DND-41 (cell line): ENCODE results near the gene MBNL3.
A peak's percentile ranks its signal among the peaks of the same experiment; 100 is the strongest.

Experiments used
- ATAC-seq: fragments of 200-7000 bp; cut with Tn5 transposase; 3 replicates; pipeline ENCODE4 v1.9.1; 2021; ENCODE audit warnings: low read depth; ENCODE audit not compliant: insufficient read depth
- DNase-seq: peaks from one replicate; pipeline ENCODE4 v3.0.0-alpha.2; 2020
- H2AFZ ChIP-seq: 2 replicates; pipeline ENCODE4 v1.6.0; 2012; ENCODE audit warnings: low read depth, low read length
- H3K27ac ChIP-seq: 2 replicates; pipeline ENCODE4 v1.5.1; 2012; ENCODE audit warnings: low read length, inconsistent platforms
- H3K27me3 ChIP-seq: fragments of 200-600 bp; sonication (generic); 2 replicates; pipeline ENCODE4 v1.6.0; 2012; ENCODE audit warnings: low read length, mild to moderate bottlenecking, inconsistent platforms; ENCODE audit not compliant: insufficient read depth, poor library complexity
- H3K36me3 ChIP-seq: 2 replicates; pipeline ENCODE4 v1.5.1; 2012; ENCODE audit warnings: low read length, inconsistent platforms; ENCODE audit not compliant: insufficient read depth
- H3K4me1 ChIP-seq: 2 replicates; pipeline ENCODE4 v1.5.1; 2012; ENCODE audit warnings: mild to moderate bottlenecking, low read length; ENCODE audit not compliant: insufficient read depth
- H3K4me2 ChIP-seq: 2 replicates; pipeline ENCODE4 v1.6.0; 2012; ENCODE audit warnings: mild to moderate bottlenecking, moderate library complexity, low read length, inconsistent platforms; ENCODE audit not compliant: insufficient read depth
- H3K4me3 ChIP-seq, 2 experiments: fragments of 200-600 bp in 1 of 2; shearing (Covaris generic) in 1 of 2; 2 replicates each; pipeline ENCODE4 v1.5.1; 2012 to 2016; ENCODE audit warnings: inconsistent platforms in 2 of 2, low read length in 2 of 2, mild to moderate bottlenecking in 2 of 2, low read depth in 1 of 2, moderate library complexity in 1 of 2
- H3K79me2 ChIP-seq: 2 replicates; pipeline ENCODE4 v1.6.0; 2012; ENCODE audit warnings: low read length, inconsistent platforms; ENCODE audit not compliant: insufficient read depth
- H3K9ac ChIP-seq: 2 replicates; pipeline ENCODE4 v1.6.0; 2012; ENCODE audit warnings: low read depth, mild to moderate bottlenecking, inconsistent platforms, low read length, moderate library complexity
- H3K9me3 ChIP-seq: 2 replicates; pipeline ENCODE4 v1.5.1; 2012; ENCODE audit warnings: low read length, moderate library complexity, mild to moderate bottlenecking, inconsistent platforms; ENCODE audit not compliant: insufficient read depth, severe bottlenecking
- H4K20me1 ChIP-seq: 2 replicates; pipeline ENCODE4 v1.6.0; 2012; ENCODE audit warnings: low read length; ENCODE audit not compliant: insufficient read depth
- EZH2 ChIP-seq: IDR thresholded peaks from 3 replicates; pipeline ENCODE4 v1.6.1; 2012; ENCODE audit warnings: borderline replicate concordance, low read depth, mild to moderate bottlenecking, moderate library complexity, low read length, inconsistent platforms; ENCODE audit not compliant: severe bottlenecking
- TF ChIP-seq, protein P1 (sequence below): IDR thresholded peaks from 2 replicates; pipeline ENCODE4 v1.5.1; 2012; ENCODE audit warnings: borderline replicate concordance, low read length, moderate library complexity, mild to moderate bottlenecking; ENCODE audit not compliant: poor library complexity, severe bottlenecking; ENCODE audit errors: extremely low read depth

The MBNL3 gene

DNA sequence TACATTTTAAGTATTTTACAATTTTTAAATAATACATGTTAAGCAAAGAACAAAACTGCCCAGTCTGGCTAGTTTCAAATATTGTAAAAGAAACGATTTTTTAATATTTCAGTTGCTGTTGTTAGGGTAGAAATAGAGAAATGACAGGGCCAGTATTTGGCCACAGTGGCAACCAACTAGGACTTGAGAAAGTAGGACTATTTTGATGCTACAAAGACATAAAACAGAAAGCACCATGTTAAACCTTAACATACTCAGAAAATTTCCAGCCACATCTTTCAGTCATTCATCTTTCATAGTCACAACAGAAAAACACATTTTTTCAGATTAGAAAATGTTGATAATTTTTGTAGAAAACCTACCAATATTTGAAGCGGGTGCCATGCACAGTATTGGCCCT is 104.5 kb downstream of the MBNL3 start:
- Histone ChIP-seq H3K27me3 (no peaks in the 10 kb centered on the region), H3K36me3 (peaks cover 44% of the 10 kb centered on the region), H3K79me2 (no peaks in the 10 kb centered on the region), H3K4me1 (no peaks in the 10 kb centered on the region), H3K4me3 (no peak overlapping the region), H3K9me3 (no peaks in the 10 kb centered on the region), H4K20me1 (no peaks in the 10 kb centered on the region), H3K27ac (no peak overlapping the region), H2AFZ (no peak overlapping the region), H3K4me2 (no peak overlapping the region), H3K9ac (no peak overlapping the region)
- no peak for TF ChIP-seq EZH2
- TF ChIP-seq, protein P1, sequence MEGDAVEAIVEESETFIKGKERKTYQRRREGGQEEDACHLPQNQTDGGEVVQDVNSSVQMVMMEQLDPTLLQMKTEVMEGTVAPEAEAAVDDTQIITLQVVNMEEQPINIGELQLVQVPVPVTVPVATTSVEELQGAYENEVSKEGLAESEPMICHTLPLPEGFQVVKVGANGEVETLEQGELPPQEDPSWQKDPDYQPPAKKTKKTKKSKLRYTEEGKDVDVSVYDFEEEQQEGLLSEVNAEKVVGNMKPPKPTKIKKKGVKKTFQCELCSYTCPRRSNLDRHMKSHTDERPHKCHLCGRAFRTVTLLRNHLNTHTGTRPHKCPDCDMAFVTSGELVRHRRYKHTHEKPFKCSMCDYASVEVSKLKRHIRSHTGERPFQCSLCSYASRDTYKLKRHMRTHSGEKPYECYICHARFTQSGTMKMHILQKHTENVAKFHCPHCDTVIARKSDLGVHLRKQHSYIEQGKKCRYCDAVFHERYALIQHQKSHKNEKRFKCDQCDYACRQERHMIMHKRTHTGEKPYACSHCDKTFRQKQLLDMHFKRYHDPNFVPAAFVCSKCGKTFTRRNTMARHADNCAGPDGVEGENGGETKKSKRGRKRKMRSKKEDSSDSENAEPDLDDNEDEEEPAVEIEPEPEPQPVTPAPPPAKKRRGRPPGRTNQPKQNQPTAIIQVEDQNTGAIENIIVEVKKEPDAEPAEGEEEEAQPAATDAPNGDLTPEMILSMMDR, result no peak
- DNase-seq (no peak), ATAC-seq (no peak)

DNA sequence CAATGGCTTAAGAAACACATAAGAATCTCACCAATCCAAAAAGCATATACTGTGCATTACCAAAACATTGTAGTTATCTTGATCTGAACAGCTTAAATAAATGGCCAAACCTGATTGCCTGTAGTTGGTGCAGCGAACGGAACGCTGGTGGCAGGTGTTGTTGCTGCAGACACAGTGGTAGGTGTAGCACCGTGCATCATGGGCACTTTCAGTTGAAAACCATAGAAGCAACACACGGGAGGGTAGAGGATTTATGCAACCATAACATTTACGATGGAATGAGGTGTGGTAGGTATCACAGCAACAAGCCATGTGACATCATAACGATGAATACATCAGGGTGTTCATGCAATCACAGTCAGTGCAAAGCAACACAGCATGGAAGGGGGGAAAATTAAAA is 106.8 kb downstream of the MBNL3 start:
- H4K20me1 ChIP-seq, result no peaks in the 10 kb centered on the region
- DNase-seq (no peak), ATAC-seq (no peak)
- H3K4me1 ChIP-seq, result no peaks in the 10 kb centered on the region
- no peak overlapping the region for H3K9ac ChIP-seq
- no peaks in the 10 kb centered on the region for H3K79me2 ChIP-seq
- no peaks in the 10 kb centered on the region for H3K9me3 ChIP-seq
- H3K36me3 ChIP-seq, result peaks cover 44% of the 10 kb centered on the region
- H3K27ac ChIP-seq, result no peak overlapping the region
- no peak overlapping the region for H3K4me2 ChIP-seq
- no peak overlapping the region for H3K4me3 ChIP-seq
- H3K27me3 ChIP-seq, result no peaks in the 10 kb centered on the region
- no peak for TF ChIP-seq EZH2
- TF ChIP-seq, protein P1, result no peak
- H2AFZ ChIP-seq, result no peak overlapping the region

DNA sequence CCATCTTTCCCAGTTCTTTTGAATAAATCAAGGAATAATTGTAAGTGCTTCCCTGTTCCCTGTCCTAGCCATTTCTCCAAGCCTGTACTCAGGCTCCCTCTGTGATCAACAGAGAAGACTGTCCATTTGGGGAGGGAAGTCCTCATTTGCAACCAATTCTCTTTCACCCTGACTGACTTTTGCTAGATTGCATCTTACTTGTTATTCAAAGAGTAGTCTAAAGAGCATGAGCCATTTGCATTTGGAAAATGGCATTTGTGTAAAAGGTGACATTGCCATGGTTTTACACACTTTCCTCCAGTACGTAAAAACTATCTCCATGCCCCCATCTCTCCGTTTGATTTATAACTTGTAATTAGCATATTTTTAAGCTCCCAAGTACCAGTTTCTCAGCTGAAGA is 110.6 kb downstream of the MBNL3 start:
- ATAC-seq, result no peak
- TF ChIP-seq, protein P1, result no peak
- TF ChIP-seq EZH2, result no peak

DNA sequence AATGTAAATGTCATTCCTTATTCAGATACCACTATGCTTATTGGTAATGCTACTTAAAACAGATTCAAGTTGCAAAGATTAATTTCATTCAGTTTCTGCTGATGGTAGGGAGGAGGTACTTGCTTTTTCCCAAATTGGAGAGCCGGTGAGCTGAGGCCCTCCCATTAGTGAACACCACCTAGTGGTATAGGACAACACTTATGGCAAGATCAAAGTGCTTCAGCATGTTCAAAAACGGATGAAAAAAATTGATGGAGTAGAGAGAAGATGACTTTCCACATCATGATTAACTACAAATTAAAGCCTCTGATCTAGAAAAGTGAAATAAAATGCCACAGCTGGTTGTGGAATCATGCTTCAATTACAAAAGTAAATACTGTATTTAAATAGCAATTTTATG is 112.9 kb downstream of the MBNL3 start:
- H3K27me3 ChIP-seq, result no peaks in the 10 kb centered on the region
- no peaks in the 10 kb centered on the region for H4K20me1 ChIP-seq
- H3K9me3 ChIP-seq, result no peaks in the 10 kb centered on the region
- H3K27ac ChIP-seq, result no peak overlapping the region
- H2AFZ ChIP-seq, result no peak overlapping the region
- no peaks in the 10 kb centered on the region for H3K4me1 ChIP-seq
- H3K79me2 ChIP-seq, result no peaks in the 10 kb centered on the region
- ATAC-seq (no peak), DNase-seq (no peak)
- TF ChIP-seq, protein P1, result peak; percentile 8
- TF ChIP-seq EZH2, result no peak
- peaks cover 7% of the 10 kb centered on the region; the same call in 1 of the 2 replicates for H3K36me3 ChIP-seq
- no peak overlapping the region for H3K4me2 ChIP-seq
- no peak overlapping the region for H3K4me3 ChIP-seq
- no peak overlapping the region for H3K9ac ChIP-seq

More for the DNA sequence above, 110.6 kb downstream of the MBNL3 start:
- H3K27ac ChIP-seq, result no peak overlapping the region
- H3K9ac ChIP-seq, result no peak overlapping the region
- H3K27me3 ChIP-seq, result no peaks in the 10 kb centered on the region
- no peaks in the 10 kb centered on the region for H3K79me2 ChIP-seq
- peaks cover 22% of the 10 kb centered on the region for H3K36me3 ChIP-seq
- H3K4me1 ChIP-seq, result no peaks in the 10 kb centered on the region
- no peaks in the 10 kb centered on the region for H4K20me1 ChIP-seq
- no peaks in the 10 kb centered on the region for H3K9me3 ChIP-seq
- no peak overlapping the region for H3K4me2 ChIP-seq
- DNase-seq, result no peak
- H2AFZ ChIP-seq, result no peak overlapping the region
- H3K4me3 ChIP-seq, result no peak overlapping the region
